K562 (cell line): ENCODE results near the gene CLASP1. TPM values are rescaled to one million over a fixed set of nuclear protein-coding genes. Genes with fewer than 3 reads are reported as not detected.

Source experiments
- ATAC-seq: fragments of 200-7000 bp; cut with Tn5 transposase; 3 replicates; pipeline ENCODE4 v1.9.1; 2020; ENCODE audit warnings: moderate library complexity
- BruUV-seq: library from RNA; stranded (reverse); fragments of 400-500 nt; replicated peaks from 2 replicates; lab custom pipeline; 2021; lab: Mats Ljungman, UMichigan
- CTCF ChIA-PET: fragments of 300-600 bp; formaldehyde crosslinking; extraction: SDS; loops from one replicate; lab custom pipeline; 2021; ENCODE audit warnings: low intra/inter-chr PET ratio; lab: Yijun Ruan, JAX
- POLR2A ChIA-PET: fragments of 300-600, 350-650 bp; sonication (Branson Sonifier 250); formaldehyde crosslinking; extraction: SDS; loops from one replicate; lab custom pipeline; 2021; ENCODE audit warnings: antibody characterized with exemption, inconsistent platforms; lab: Yijun Ruan, JAX
- DNase-seq, 4 experiments: peaks; one replicate each; pipeline versions ENCODE4 v3.0.0 to v3.0.0-alpha.2; 2011 to 2018; ENCODE audit warnings: low spot score in 3 of 4, mixed read lengths in 3 of 4; ENCODE audit errors: extremely low read depth in 1 of 4
- FAIRE-seq: peaks from 2 replicates; lab custom pipeline; 2011; peaks lifted over from hg19 to GRCh38; lab: Jason Lieb, UNC
- H2AFZ ChIP-seq: 2 replicates; pipeline ENCODE4 v1.6.0; 2011; ENCODE audit warnings: low read depth, low read length, control low read depth, inconsistent platforms
- H3K27ac ChIP-seq: fragments of 200-600 bp; 3 replicates; pipeline ENCODE4 v1.8.0; 2011; ENCODE audit warnings: low read depth, mild to moderate bottlenecking, control low read depth, inconsistent platforms, low read length, moderate library complexity, mixed read lengths; ENCODE audit errors: extremely low read depth
- H3K27me3 ChIP-seq, 2 experiments: fragments of 300-600 bp in 1 of 2; 2 replicates in 1 of 2; 3 replicates in 1 of 2; pipeline versions ENCODE4 v1.6.0 to v1.8.0; 2011; ENCODE audit warnings: inconsistent platforms in 2 of 2, low read length in 2 of 2, mild to moderate bottlenecking in 1 of 2, mixed read lengths in 1 of 2, moderate library complexity in 1 of 2; ENCODE audit not compliant: control insufficient read depth in 2 of 2, insufficient read depth in 2 of 2
- H3K36me3 ChIP-seq: fragments of 300-600 bp; 3 replicates; pipeline ENCODE4 v1.8.0; 2011; ENCODE audit warnings: mild to moderate bottlenecking, low read length, inconsistent platforms; ENCODE audit not compliant: control insufficient read depth, insufficient read depth
- H3K4me1 ChIP-seq, 2 experiments: fragments of 200-600 bp in 1 of 2; replicated peaks in 1 of 2; 2 replicates in 1 of 2; 3 replicates in 1 of 2; pipeline versions ENCODE4 v1.5.1 to v1.8.0; 2011; ENCODE audit warnings: inconsistent platforms in 2 of 2, low read length in 2 of 2, mild to moderate bottlenecking in 1 of 2, mixed read lengths in 1 of 2, moderate library complexity in 1 of 2; ENCODE audit not compliant: control insufficient read depth in 2 of 2, insufficient read depth in 2 of 2
- H3K4me2 ChIP-seq: 2 replicates; pipeline ENCODE4 v1.6.1; 2011; ENCODE audit warnings: low read length, control low read depth, inconsistent platforms, mixed read lengths; ENCODE audit not compliant: insufficient read depth
- H3K4me3 ChIP-seq: fragments of 200-600 bp; sonication (generic), shearing (Covaris generic); 2 replicates; pipeline ENCODE4 v1.5.1; 2016; ENCODE audit warnings: control low read depth, inconsistent platforms
- H3K79me2 ChIP-seq: fragments of 200-600 bp; 3 replicates; pipeline ENCODE4 v1.8.0; 2011; ENCODE audit warnings: low read length, inconsistent platforms; ENCODE audit not compliant: control insufficient read depth, insufficient read depth
- H3K9ac ChIP-seq, 2 experiments: 2 replicates each; pipeline versions ENCODE4 v1.6.0 to v1.6.1; 2011; ENCODE audit warnings: low read depth in 2 of 2, low read length in 2 of 2, control low read depth in 1 of 2, inconsistent platforms in 1 of 2, mild to moderate bottlenecking in 1 of 2, mixed read lengths in 1 of 2; ENCODE audit not compliant: insufficient read depth in 1 of 2
- H3K9me1 ChIP-seq: one replicate; pipeline ENCODE4 v1.6.0; 2011; ENCODE audit warnings: inconsistent platforms, mild to moderate bottlenecking, low read length, moderate library complexity; ENCODE audit not compliant: control insufficient read depth, insufficient read depth
- H3K9me3 ChIP-seq: replicated peaks from 2 replicates; pipeline ENCODE4 v1.5.1; 2011; ENCODE audit warnings: low read depth, low read length, inconsistent platforms; ENCODE audit not compliant: control insufficient read depth, insufficient read depth
- H4K20me1 ChIP-seq: replicated peaks from 2 replicates; pipeline ENCODE4 v1.6.1; 2011; ENCODE audit warnings: low read length, inconsistent platforms, mixed read lengths; ENCODE audit not compliant: control insufficient read depth, insufficient read depth
- MAFF ChIP-seq: IDR thresholded peaks from 2 replicates; pipeline ENCODE4 v1.6.1; 2012; ENCODE audit warnings: low read length, improper control_type of control experiment
- RFX1 ChIP-seq: fragments of 450-650 bp; IDR thresholded peaks from 2 replicates; pipeline ENCODE4 v1.6.1; 2016; ENCODE audit warnings: mild to moderate bottlenecking, moderate library complexity
- ZNF408 ChIP-seq: fragments of 250-450 bp; sonication (Bioruptor Pico); IDR thresholded peaks from 2 replicates; pipeline ENCODE4 v1.4.0; 2020; ENCODE audit warnings: low read depth, mild to moderate bottlenecking, moderate library complexity
- ZNF445 ChIP-seq: fragments of 250-450 bp; sonication (Bioruptor Pico); IDR thresholded peaks from 2 replicates; pipeline ENCODE4 v1.4.0; 2020; ENCODE audit warnings: low read depth, mild to moderate bottlenecking, moderate library complexity
- WGBS: fragments of 100-300 bp; shearing (Covaris generic); methylation state at CpG from one replicate; pipeline ENCODE4 v1.1.6; 2016; ENCODE audit warnings: low coverage, mixed read lengths; ENCODE audit not compliant: insufficient coverage; ENCODE audit errors: missing lambda C conversion rate; 5-methylcytosine and 5-hydroxymethylcytosine counted together
- in situ Hi-C: fragments of 300-500 bp; cut with MboI; formaldehyde crosslinking; loops from 4 replicates; pipeline ENCODE4 v1.15.0; 2018; ENCODE audit warnings: inconsistent platforms, mixed read lengths
- intact Hi-C: fragments of 100-400 bp; cut with micrococcal nuclease; formaldehyde crosslinking; loops from 2 replicates; pipeline ENCODE4 v1.14.2; 2022
- polyA plus RNA-seq, 8 experiments: library from polyadenylated mRNA; depleted of rRNA in 4 of 8; stranded (reverse) in 5 of 8; unstranded in 3 of 8; fragments of >200 nt; fragmentation: Nextera tagmentation in 2 of 8; fragmentation: Illumina TruSeq in 1 of 8; extraction: Ambion mirVana in 2 of 8; extraction: Trizol in 1 of 8; gene quantifications; 2 replicates each; pipeline versions ENCODE4 v1.2.1 to v1.2.3, GENCODE V29; 2011 to 2014; ENCODE audit warnings: inconsistent platforms in 1 of 8, missing spikeins in 1 of 8
- total RNA-seq, 7 experiments: library from RNA; depleted of rRNA in 6 of 7; stranded (reverse); fragments of >200 nt in 6 of 7; fragmentation: Illumina TruSeq in 2 of 7; extraction: Trizol in 2 of 7; gene quantifications; 2 replicates each; pipeline versions ENCODE4 v1.2.1 to v1.2.3, GENCODE V29; 2011 to 2021; ENCODE audit warnings: low replicate concordance in 1 of 7
- TF ChIP-seq, protein P1 (sequence below): fragments of 450-650 bp; IDR thresholded peaks from 2 replicates; pipeline ENCODE4 v1.6.1; 2018; ENCODE audit warnings: mild to moderate bottlenecking, low read depth; ENCODE audit not compliant: partially characterized antibody

Gene CLASP1
- total and polyA plus RNA-seq, 9 of the 15 experiments (the other 6 are each of a cell fraction or from before 2014, with no cell fraction given), result 1.7 to 40.3 (median 20.7) TPM

DNA sequence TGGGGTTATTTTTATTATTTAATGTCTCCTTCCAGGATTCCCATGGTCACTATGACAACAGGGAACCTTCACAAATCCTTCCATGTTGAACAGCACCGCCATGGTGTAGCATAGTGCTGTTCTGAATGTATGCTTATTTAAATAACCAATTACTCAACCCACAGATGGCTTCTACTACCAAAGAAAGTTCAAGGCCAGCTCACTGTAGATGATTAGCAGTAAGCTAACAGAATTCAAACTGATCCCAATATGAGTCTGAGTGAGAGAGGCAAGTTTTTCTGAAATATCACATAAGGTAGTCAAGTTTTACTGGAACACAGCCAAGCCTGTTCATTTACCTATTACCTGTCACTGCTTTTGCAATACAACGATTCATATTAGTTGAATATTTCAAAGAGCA is 51.2 kb downstream of the CLASP1 start (continued):
- no peak for TF ChIP-seq ZNF408
- TF ChIP-seq RFX1, result peak; percentile 64
- TF ChIP-seq MAFF, result no peak
- TF ChIP-seq, protein P1, sequence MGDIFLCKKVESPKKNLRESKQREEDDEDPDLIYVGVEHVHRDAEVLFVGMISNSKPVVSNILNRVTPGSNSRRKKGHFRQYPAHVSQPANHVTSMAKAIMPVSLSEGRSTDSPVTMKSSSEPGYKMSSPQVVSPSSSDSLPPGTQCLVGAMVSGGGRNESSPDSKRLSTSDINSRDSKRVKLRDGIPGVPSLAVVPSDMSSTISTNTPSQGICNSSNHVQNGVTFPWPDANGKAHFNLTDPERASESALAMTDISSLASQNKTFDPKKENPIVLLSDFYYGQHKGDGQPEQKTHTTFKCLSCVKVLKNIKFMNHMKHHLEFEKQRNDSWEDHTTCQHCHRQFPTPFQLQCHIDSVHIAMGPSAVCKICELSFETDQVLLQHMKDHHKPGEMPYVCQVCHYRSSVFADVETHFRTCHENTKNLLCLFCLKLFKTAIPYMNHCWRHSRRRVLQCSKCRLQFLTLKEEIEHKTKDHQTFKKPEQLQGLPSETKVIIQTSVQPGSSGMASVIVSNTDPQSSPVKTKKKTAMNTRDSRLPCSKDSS, result no peak

DNA sequence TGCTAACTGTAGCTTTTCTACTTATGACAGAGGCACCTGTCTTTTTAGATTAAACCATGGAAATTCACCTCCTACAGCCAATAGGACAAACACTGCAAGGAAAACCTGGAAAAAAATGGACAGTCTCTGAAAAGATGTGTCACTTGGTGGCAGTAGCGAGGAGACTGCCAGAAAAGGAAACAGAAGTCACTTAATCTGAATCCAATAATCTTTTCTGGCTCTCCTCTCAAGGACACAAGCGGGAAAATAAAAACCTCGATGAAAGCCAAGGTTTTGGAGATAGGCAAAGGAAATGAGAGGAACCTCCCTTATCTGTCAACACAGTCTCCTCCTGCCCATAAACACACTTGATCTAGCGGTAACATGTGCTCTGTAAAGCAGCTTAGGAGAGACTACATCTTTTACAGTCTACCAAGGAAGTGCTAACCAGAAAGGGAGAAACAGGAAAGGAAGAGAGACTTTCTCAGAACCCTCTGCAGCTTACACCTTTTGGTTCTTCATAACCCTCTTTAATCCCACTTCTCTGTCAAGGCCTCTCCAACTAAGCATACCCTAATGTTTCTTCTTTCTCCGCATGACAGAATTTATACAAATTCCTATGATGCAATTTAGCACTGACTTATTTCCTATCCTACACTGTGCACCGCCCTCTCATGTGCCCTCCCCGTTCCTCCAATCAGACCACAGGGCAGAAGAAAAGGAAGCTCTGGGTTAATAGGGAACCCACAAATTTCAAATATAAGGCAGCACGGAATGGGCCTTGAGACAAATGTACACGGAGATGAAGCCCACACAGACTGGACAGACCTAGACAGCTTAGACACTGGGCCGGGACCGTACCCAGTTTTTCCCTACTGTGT is 52.8 kb downstream of the CLASP1 start:
- H3K9me1 ChIP-seq, result no peaks in the 10 kb centered on the region
- H3K27me3 ChIP-seq, result no peaks in the 10 kb centered on the region
- POLR2A ChIA-PET, result interaction anchor here (0.6 to 2.4 kb wide), 13 partner anchors 9 to 521 kb away, joined by 3 to 18 read pairs (median 5); partner anchors contain the start of genes CLASP1 and RNU4ATAC
- CTCF ChIA-PET, result interaction anchor here (0.9 kb wide), 1 partner anchor 123 kb away, joined by 3 read pairs; no protein-coding TSS in a partner anchor
- peaks cover 0 to 35% of the 10 kb centered on the region in 2 experiments; a peak in 4 of 5 replicates for H3K4me1 ChIP-seq
- intact Hi-C loops (loop anchor here (1.0 to 5.0 kb wide), 5 partner anchors 53 to 140 kb away; partner anchors contain the start of genes CLASP1 and NIFK), in situ Hi-C loops (loop anchor here (5.0 kb wide), 1 partner anchor 56 kb away; no protein-coding TSS in a partner anchor)
- H3K4me2 ChIP-seq, result peak overlapping the region; percentile 85
- FAIRE-seq, result peak; percentile 97
- H4K20me1 ChIP-seq, result no peaks in the 10 kb centered on the region
- no peaks in the 10 kb centered on the region for H3K9me3 ChIP-seq
- H2AFZ ChIP-seq, result peak overlapping the region; percentile 89
- peaks cover 4% of the 10 kb centered on the region; the same call in 1 of the 3 replicates for H3K36me3 ChIP-seq
- peak overlapping the region; percentile 93 for H3K27ac ChIP-seq
- DNase-seq, result peak; percentile 76 to 93 (median 80)
- H3K9ac ChIP-seq, result peak overlapping the region; percentile 39 to 82; a peak in 3 of 4 replicates
- peak overlapping the region; percentile 35 for H3K4me3 ChIP-seq
- ATAC-seq, result peak; percentile 93
- 5% methylated on average over 11 of the region's 11 CpGs for WGBS
- H3K79me2 ChIP-seq, result peaks cover 63% of the 10 kb centered on the region
- TSS peak; percentile 28 for BruUV-seq
- no peak for TF ChIP-seq ZNF445 (CRISPR knock-in tag)
